GM23338 (cell line): ENCODE measurements around the gene STAT6.

ENCODE experiments used
- CREB1 ChIP-seq: fragments of 250-450 bp; sonication (Bioruptor Pico); IDR thresholded peaks from 2 replicates; pipeline ENCODE4 v1.5.0; 2020; ENCODE audit warnings: low read depth, mild to moderate bottlenecking, moderate library complexity
- CTCF ChIP-seq, 2 experiments: fragments of 200-600 bp in 1 of 2; sonication (generic) in 1 of 2; conservative IDR thresholded peaks; 2 replicates each; pipeline versions ENCODE4 v1.5.1 to v1.6.1; 2016 to 2017; ENCODE audit warnings: antibody characterized with exemption in 2 of 2, low read depth in 2 of 2, mild to moderate bottlenecking in 2 of 2, moderate library complexity in 1 of 2
- EZH2 ChIP-seq: fragments of 200-600 bp; sonication (generic); IDR thresholded peaks from one replicate; pipeline ENCODE4 v1.8.0; 2017; ENCODE audit warnings: antibody characterized with exemption, mild to moderate bottlenecking, low read depth; ENCODE audit not compliant: unreplicated experiment
- POLR2AphosphoS5 ChIP-seq: IDR thresholded peaks from 2 replicates; pipeline ENCODE4 v1.6.1; 2016; ENCODE audit warnings: antibody characterized with exemption, low read depth
- ZNF331 ChIP-seq: fragments of 250-450 bp; sonication (Bioruptor Pico); IDR thresholded peaks from 2 replicates; pipeline ENCODE4 v1.5.0; 2020; ENCODE audit warnings: low read depth, mild to moderate bottlenecking, moderate library complexity
- TF ChIP-seq, protein P1 (sequence below): IDR thresholded peaks from one replicate; pipeline ENCODE4 v1.6.1; 2018; ENCODE audit warnings: antibody characterized with exemption; ENCODE audit not compliant: unreplicated experiment

GRCh38 chr12:57087010-57087690 lies 24.0 kb downstream of the STAT6 start:
- TF ChIP-seq CTCF (conservative IDR thresholded peaks at IDR 0.05; ENCODE audit: low read depth in 2 of 2), result no peak
- no peak for TF ChIP-seq POLR2AphosphoS5
- no peak for TF ChIP-seq ZNF331 (CRISPR knock-in tag)
- TF ChIP-seq, protein P1, sequence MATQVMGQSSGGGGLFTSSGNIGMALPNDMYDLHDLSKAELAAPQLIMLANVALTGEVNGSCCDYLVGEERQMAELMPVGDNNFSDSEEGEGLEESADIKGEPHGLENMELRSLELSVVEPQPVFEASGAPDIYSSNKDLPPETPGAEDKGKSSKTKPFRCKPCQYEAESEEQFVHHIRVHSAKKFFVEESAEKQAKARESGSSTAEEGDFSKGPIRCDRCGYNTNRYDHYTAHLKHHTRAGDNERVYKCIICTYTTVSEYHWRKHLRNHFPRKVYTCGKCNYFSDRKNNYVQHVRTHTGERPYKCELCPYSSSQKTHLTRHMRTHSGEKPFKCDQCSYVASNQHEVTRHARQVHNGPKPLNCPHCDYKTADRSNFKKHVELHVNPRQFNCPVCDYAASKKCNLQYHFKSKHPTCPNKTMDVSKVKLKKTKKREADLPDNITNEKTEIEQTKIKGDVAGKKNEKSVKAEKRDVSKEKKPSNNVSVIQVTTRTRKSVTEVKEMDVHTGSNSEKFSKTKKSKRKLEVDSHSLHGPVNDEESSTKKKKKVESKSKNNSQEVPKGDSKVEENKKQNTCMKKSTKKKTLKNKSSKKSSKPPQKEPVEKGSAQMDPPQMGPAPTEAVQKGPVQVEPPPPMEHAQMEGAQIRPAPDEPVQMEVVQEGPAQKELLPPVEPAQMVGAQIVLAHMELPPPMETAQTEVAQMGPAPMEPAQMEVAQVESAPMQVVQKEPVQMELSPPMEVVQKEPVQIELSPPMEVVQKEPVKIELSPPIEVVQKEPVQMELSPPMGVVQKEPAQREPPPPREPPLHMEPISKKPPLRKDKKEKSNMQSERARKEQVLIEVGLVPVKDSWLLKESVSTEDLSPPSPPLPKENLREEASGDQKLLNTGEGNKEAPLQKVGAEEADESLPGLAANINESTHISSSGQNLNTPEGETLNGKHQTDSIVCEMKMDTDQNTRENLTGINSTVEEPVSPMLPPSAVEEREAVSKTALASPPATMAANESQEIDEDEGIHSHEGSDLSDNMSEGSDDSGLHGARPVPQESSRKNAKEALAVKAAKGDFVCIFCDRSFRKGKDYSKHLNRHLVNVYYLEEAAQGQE, result no peak
- TF ChIP-seq CREB1, result no peak
- no peak for TF ChIP-seq EZH2
